Transverse colon (tissue), 4 donors: ENCODE data around the gene SF3A1. TPM values are rescaled to one million over a fixed set of nuclear protein-coding genes. Genes with fewer than 3 reads are reported as not detected.

Experiments
- DNase-seq: peaks from one replicate; pipeline ENCODE4 v3.0.0-alpha.2; 2019
- H3K27ac ChIP-seq, 4 donors: fragments of 200-600 bp; sonication (generic); 2 replicates each; pipeline ENCODE4 v1.5.1; 2016 to 2018; ENCODE audit warnings: inconsistent platforms in 4 of 4
- H3K27me3 ChIP-seq: fragments of 200-600 bp; sonication (generic); 2 replicates; pipeline ENCODE4 v1.5.1; 2017; ENCODE audit warnings: inconsistent platforms
- H3K36me3 ChIP-seq, 4 donors: fragments of 200-600 bp; sonication (generic); 2 replicates each; pipeline ENCODE4 v1.5.1; 2017 to 2019; ENCODE audit warnings: inconsistent platforms in 4 of 4
- H3K4me1 ChIP-seq, 4 donors: fragments of 200-600 bp; sonication (generic); 2 replicates each; pipeline ENCODE4 v1.5.1; 2017 to 2020; ENCODE audit warnings: inconsistent platforms in 4 of 4
- H3K4me3 ChIP-seq, 4 donors: fragments of 200-600 bp; sonication (generic); 1 replicate in 1 of 4; 2 replicates in 3 of 4; pipeline versions ENCODE4 v1.5.1 to v1.6.1; 2017 to 2019; ENCODE audit warnings: inconsistent platforms in 4 of 4
- H3K9me3 ChIP-seq, 2 donors: fragments of 200-600 bp; sonication (generic); 2 replicates each; pipeline ENCODE4 v1.5.1; 2017 to 2019; ENCODE audit warnings: inconsistent platforms in 2 of 2
- EP300 ChIP-seq: sonication (generic); formaldehyde crosslinking; IDR thresholded peaks from one replicate; pipeline ENCODE4 v1.6.1; 2017; ENCODE audit warnings: antibody characterized with exemption, low read depth
- POLR2A ChIP-seq: fragments of 450-650 bp; IDR thresholded peaks from one replicate; pipeline ENCODE4 v1.6.1; 2016; ENCODE audit warnings: antibody characterized with exemption, mild to moderate bottlenecking, moderate library complexity
- POLR2AphosphoS5 ChIP-seq, 3 donors: sonication (generic); formaldehyde crosslinking; IDR thresholded peaks; one replicate each; pipeline ENCODE4 v1.6.1; 2016; ENCODE audit warnings: antibody characterized with exemption in 3 of 3
- WGBS, 2 donors: methylation state at CpG; one replicate each; pipeline ENCODE4 v1.1.5; 2018; ENCODE audit warnings: low coverage in 1 of 2; 5-methylcytosine and 5-hydroxymethylcytosine counted together
- in situ Hi-C, 4 donors: fragments of 200-750 bp; cut with MboI; loops; one replicate each; pipeline versions ENCODE4 v1.15.0 to v1.15.1; 2017; ENCODE audit warnings: low sequenced_read_pairs in 3 of 4, low pct_ligation_motif_present in 1 of 4, low pct_unique_long_range_greater_than_20kb in 1 of 4
- intact Hi-C: fragments of 100-400 bp; cut with DNase I; formaldehyde crosslinking; loops from one replicate; pipeline ENCODE4 v1.15.1; 2023; ENCODE audit warnings: low total_unique reads
- total RNA-seq, 4 donors: library from RNA; depleted of rRNA; stranded (reverse); fragments of >200 nt; gene quantifications; one replicate each; pipeline ENCODE4 v1.1.0, GENCODE V29; 2016
- TF ChIP-seq, protein P1 (sequence below), 5 experiments: fragments of 200-600 bp in 3 of 5; fragments of 450-650 bp in 2 of 5; sonication (generic) in 3 of 5; IDR thresholded peaks; 1 replicate in 2 of 5; 2 replicates in 3 of 5; pipeline ENCODE4 v1.5.1; 2016 to 2017; ENCODE audit warnings: antibody characterized with exemption in 5 of 5, inconsistent platforms in 3 of 5, mild to moderate bottlenecking in 2 of 5, moderate library complexity in 1 of 5

Gene SF3A1
- total RNA-seq, 4 donors from 2014 or later: 73.2 to 664 (median 99.3) TPM

DNA sequence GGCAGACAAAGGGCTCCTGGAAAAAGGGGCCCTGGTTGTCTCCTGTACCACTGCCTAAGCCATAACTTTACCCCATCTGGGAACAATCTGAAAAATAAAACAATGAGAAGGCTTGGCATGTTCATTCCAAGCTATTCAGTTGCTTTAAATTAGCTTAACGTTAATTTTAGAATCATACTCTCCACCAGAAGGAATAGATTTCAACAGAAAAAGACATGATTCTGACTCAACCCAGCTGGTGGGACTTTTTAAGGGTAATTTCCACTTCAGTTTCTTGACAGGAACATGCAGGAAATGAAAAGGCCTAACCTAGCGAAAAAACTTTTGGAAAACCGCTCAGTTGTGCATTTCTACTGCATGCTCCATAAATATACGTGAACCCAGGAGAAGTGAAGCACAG lies 7.9 kb downstream of the SF3A1 start:
- H3K4me1 ChIP-seq: peaks cover 0 to 13% (median 2%) of the 10 kb centered on the region in 4 donors
- DNase-seq: no peak
- H3K27ac ChIP-seq: no peak overlapping the region
- WGBS, 2 donors: 75 to 85% methylated on average over 4 of the region's 4 CpGs
- H3K27me3 ChIP-seq: no peaks in the 10 kb centered on the region
- in situ Hi-C loops: no loop called here
- peaks cover 0 to 67% (median 35%) of the 10 kb centered on the region in 4 donors for H3K36me3 ChIP-seq
- no peak overlapping the region for H3K4me3 ChIP-seq
- no peaks in the 10 kb centered on the region for H3K9me3 ChIP-seq
- intact Hi-C loops: no loop called here
- TF ChIP-seq EP300: no peak
- TF ChIP-seq POLR2A: no peak
- TF ChIP-seq POLR2AphosphoS5 (IDR thresholded peaks at IDR 0.05): no peak
- TF ChIP-seq, protein P1, sequence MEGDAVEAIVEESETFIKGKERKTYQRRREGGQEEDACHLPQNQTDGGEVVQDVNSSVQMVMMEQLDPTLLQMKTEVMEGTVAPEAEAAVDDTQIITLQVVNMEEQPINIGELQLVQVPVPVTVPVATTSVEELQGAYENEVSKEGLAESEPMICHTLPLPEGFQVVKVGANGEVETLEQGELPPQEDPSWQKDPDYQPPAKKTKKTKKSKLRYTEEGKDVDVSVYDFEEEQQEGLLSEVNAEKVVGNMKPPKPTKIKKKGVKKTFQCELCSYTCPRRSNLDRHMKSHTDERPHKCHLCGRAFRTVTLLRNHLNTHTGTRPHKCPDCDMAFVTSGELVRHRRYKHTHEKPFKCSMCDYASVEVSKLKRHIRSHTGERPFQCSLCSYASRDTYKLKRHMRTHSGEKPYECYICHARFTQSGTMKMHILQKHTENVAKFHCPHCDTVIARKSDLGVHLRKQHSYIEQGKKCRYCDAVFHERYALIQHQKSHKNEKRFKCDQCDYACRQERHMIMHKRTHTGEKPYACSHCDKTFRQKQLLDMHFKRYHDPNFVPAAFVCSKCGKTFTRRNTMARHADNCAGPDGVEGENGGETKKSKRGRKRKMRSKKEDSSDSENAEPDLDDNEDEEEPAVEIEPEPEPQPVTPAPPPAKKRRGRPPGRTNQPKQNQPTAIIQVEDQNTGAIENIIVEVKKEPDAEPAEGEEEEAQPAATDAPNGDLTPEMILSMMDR (IDR thresholded peaks at IDR 0.05): no peak

DNA sequence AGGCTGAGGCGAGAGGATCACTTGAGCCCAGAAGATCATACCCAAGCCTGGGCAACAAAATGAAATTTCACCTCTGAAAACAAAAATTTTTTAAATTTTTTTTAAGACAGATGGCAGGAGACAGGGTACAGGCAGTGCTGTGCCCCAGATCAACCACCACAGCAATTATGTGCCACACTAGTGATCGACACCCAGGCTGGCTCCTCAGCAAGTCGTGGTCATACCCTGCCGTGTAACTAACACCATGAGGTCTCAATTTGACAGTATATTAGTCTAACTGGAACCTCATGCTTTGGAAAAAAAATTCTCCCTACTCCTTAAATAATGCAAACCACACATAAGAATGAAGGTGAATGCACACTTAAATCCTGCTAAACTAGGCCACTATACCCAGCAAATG lies 8.3 kb downstream of the SF3A1 start:
- peaks cover 0 to 71% (median 37%) of the 10 kb centered on the region in 4 donors for H3K36me3 ChIP-seq
- intact Hi-C loops: no loop called here

DNA sequence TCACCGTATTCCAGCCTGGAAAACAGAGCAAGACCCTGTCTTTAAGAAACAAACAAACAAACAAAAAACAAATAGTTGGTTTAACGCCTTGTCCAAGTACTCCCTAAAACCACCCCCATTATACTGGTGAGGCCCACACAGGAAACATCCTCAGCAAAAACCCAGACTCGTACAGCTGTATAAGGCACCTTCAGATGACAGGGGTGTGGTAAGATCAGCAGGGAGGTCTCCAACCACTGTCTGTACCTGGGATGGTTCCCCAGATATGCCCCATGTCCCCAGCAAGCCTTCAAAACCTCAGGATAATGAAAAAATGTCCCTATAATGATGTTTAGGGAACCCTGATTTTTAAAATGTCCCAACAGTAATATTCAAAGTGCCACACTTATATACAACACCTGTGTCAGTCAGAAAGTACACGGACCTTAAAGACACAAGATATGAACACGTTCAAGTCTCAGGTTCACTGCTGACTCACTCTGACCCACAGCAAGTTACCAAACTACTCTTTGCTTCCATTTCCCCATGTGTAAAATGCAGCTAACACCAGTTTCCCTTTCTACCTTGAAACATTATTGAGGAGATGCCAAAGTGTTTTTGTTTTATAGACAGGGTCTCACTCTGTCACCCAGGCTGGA lies 9.3 kb downstream of the SF3A1 start:
- in situ Hi-C loops: no loop called here
- H3K27me3 ChIP-seq: no peaks in the 10 kb centered on the region
- intact Hi-C loops: no loop called here
- TF ChIP-seq EP300 (no peak), POLR2AphosphoS5 (IDR thresholded peaks at IDR 0.05) (no peak), POLR2A (no peak)
- TF ChIP-seq, protein P1 (IDR thresholded peaks at IDR 0.05): no peak
- no peak for DNase-seq
- no peak overlapping the region for H3K27ac ChIP-seq
- peaks cover 0 to 75% (median 39%) of the 10 kb centered on the region in 4 donors for H3K36me3 ChIP-seq
- H3K4me1 ChIP-seq: peaks cover 0 to 10% (median 2%) of the 10 kb centered on the region in 4 donors
- no peaks in the 10 kb centered on the region for H3K9me3 ChIP-seq
- no peak overlapping the region for H3K4me3 ChIP-seq
- WGBS, 2 donors: 64 to 79% methylated on average over 3 to 5 of the region's 5 CpGs

More for the DNA sequence above, 8.3 kb downstream of the SF3A1 start:
- Histone ChIP-seq H3K27ac (no peak overlapping the region), H3K4me3 (no peak overlapping the region), H3K4me1 (peaks cover 0 to 10% (median 2%) of the 10 kb centered on the region in 4 donors), H3K27me3 (no peaks in the 10 kb centered on the region), H3K9me3 (no peaks in the 10 kb centered on the region)
- DNase-seq: no peak
- 92% methylated on average over 4 of the region's 4 CpGs; no CpG with 5 or more reads in 1 of the 2 donors for WGBS, 2 donors
- in situ Hi-C loops: no loop called here
- TF ChIP-seq EP300: no peak
- no peak for TF ChIP-seq POLR2AphosphoS5 (IDR thresholded peaks at IDR 0.05)
- TF ChIP-seq POLR2A: no peak
- TF ChIP-seq, protein P1 (IDR thresholded peaks at IDR 0.05): no peak

DNA sequence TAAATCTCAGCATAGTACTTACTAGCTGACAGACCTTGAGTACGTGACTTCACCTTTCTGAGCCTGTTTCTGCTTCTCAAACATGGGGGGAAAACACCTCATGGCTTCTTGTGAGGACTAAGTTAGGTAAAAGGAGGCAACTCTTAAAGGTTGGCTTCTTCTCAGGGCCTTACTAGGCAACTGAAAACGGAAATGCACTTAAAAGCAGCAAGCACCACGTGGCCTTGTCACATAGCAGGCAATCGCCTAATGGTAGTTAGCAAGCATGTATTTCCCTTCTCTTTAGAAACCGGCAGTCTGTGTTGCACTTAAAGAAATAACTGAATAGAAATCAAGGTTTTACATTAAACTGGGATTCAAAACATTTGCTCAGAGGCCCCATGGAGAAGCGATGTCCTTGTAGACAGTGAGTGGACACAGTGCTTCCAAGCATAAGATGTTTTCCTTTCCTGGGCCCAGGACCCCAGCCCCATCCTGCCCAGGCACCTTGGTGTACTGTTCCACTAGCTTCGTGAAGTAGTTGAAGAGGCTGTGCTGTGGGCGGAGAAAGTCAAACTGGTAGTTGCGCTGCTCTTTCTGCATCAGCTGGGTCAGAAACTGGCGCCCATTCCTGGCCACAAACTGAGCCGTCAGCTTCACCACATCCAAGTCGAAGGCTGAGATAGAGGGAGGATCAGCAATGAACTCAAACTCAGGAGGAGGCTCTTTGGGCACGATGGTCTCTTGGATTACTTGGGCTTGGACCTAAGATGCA lies 12.1 kb downstream of the SF3A1 start:
- no peak for DNase-seq
- no peak overlapping the region for H3K27ac ChIP-seq
- H3K27me3 ChIP-seq: no peaks in the 10 kb centered on the region
- H3K4me1 ChIP-seq: peaks cover 0 to 7% (median 2%) of the 10 kb centered on the region in 4 donors
- TF ChIP-seq POLR2AphosphoS5 (IDR thresholded peaks at IDR 0.05): no peak
- TF ChIP-seq POLR2A: no peak
- TF ChIP-seq, protein P1 (IDR thresholded peaks at IDR 0.05): no peak
- no peak for TF ChIP-seq EP300
- intact Hi-C loops: no loop called here
- 92 to 93% methylated on average over 6 to 13 of the region's 13 CpGs for WGBS, 2 donors
- in situ Hi-C loops: no loop called here
- no peak overlapping the region for H3K4me3 ChIP-seq
- H3K36me3 ChIP-seq: peaks cover 0 to 85% (median 37%) of the 10 kb centered on the region in 4 donors
- H3K9me3 ChIP-seq: no peaks in the 10 kb centered on the region
